ENCODE data around the gene CD200R1L. TPM values are rescaled to one million over a fixed set of nuclear protein-coding genes. Genes with fewer than 3 reads are reported as not detected.
"Not testable (repeated sequence)": the region's sequence is repeated elsewhere in the genome, so short reads cannot be mapped to it uniquely, and the experiment has no call there.

CD200R1L gene
- total RNA-seq, 2 experiments from 2014 or later: not detected

DNA sequence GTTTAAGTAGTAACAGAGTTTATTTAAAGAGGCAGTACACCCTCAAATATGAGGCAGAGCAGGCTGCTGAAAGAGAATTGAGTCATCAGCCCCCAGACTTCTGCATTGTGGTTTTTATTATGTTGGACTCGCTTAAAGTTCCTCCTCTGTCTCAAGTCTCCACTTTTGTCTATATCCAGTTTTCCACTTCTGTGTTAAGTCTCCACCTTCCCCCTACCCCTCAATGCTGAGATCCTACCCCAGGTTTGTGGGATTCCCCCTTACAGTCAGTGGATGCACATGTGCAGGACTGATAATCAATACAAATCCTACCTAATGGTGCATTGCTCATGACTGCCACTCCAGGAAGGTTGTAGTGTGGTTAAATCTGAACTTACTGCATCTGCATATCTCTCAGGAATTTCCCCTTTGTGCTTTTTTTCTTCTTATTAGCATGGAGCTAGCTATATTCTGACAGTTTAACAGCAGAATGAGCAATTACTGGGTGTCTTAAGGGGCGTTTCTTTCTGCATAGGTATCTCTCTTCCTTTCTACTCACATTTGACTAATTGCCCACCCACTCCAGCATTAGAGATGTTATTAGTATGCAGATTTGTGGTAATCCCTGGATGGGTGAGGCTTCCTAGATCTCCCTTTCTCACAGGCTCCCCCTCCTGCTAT, 11.9 kb upstream of the CD200R1L start:
- Mint-ChIP-seq H3K9me3 (ENCODE audit: low read depth) (peaks cover 12% of the 10 kb centered on the region), H3K36me3 (ENCODE audit: low read depth) (no peaks in the 10 kb centered on the region), H3K4me3 (no peak overlapping the region), H3K27ac (peak overlapping the region; percentile 45), H3K4me1 (peaks cover 25% of the 10 kb centered on the region), H3K27me3 (no peaks in the 10 kb centered on the region)
- intact Hi-C loops (cut with DNase I, micrococcal nuclease): loop anchor here (1.0 to 5.0 kb wide), 2 partner anchors 114 to 115 kb away; no protein-coding TSS in a partner anchor
- CTCF ChIA-PET: interaction anchor here (1.6 kb wide), 1 partner anchor 124 kb away, joined by 4 read pairs; no protein-coding TSS in a partner anchor
- POLR2A ChIA-PET: no interaction called here
- ATAC-seq (peak; percentile 95), DNase-seq (peak; percentile 20)

DNA sequence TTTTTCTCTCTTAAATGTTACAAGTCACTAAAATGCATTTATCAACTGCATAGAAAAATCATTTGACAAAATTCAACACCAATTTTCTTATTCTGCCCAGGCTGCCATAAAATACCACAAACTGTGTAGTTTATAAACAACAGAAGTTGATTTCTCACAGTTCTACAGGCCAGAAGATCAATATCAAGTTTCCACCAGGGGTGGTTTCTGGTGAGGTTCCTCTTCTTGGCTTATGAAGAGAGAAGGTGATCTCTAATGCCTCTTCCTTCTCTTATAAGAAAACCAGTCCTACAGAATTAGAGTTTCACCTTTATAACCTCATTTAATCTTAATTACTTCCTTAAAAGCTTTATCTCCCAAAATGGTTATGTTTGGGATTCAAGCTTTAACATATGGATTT, 10.9 kb upstream of the CD200R1L start:
- H3K4me3 Mint-ChIP-seq: no peak overlapping the region
- peaks cover 16% of the 10 kb centered on the region for H3K9me3 Mint-ChIP-seq (ENCODE audit: low read depth)
- ChIA-PET POLR2A (no interaction called here), CTCF (interaction anchor here (1.6 kb wide), 1 partner anchor 123 kb away, joined by 4 read pairs; no protein-coding TSS in a partner anchor)
- H3K36me3 Mint-ChIP-seq (ENCODE audit: low read depth): no peaks in the 10 kb centered on the region
- no peak overlapping the region for H3K27ac Mint-ChIP-seq
- intact Hi-C loops (cut with DNase I, micrococcal nuclease): loop anchor here in 1 of 2 experiments (5.0 kb wide), 1 partner anchor 115 kb away; no protein-coding TSS in a partner anchor
- H3K27me3 Mint-ChIP-seq: no peaks in the 10 kb centered on the region
- no peak for ATAC-seq
- no peak for DNase-seq
- H3K4me1 Mint-ChIP-seq: peaks cover 25% of the 10 kb centered on the region

DNA sequence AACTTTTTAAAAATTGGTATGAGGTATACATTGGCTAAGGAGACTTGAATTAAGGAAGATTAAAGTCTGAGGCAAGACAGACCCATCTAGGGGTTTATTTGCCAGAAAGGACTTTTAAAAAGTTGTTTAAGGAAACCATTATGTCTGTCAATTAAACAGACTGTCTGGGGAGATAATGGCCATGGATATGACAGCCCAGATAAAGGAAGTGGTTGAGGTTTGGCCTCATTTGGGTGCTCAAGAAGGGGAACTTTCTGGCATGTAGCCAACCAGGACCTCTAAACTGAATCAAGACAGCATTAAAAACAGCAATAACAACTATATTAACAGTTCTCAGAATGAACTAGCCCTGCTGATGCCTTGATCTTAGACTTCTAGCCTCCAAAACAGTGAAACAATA, 9.9 kb upstream of the CD200R1L start:
- intact Hi-C loops (cut with DNase I, micrococcal nuclease): loop anchor here in 1 of 2 experiments (5.0 kb wide), 1 partner anchor 116 kb away; no protein-coding TSS in a partner anchor
- H3K27me3 Mint-ChIP-seq: no peaks in the 10 kb centered on the region
- no peak overlapping the region for H3K4me3 Mint-ChIP-seq
- peaks cover 25% of the 10 kb centered on the region for H3K4me1 Mint-ChIP-seq
- DNase-seq (no peak), ATAC-seq (no peak)
- ChIA-PET CTCF (no interaction called here), POLR2A (no interaction called here)
- no peak overlapping the region for H3K27ac Mint-ChIP-seq
- H3K9me3 Mint-ChIP-seq (ENCODE audit: low read depth): peaks cover 26% of the 10 kb centered on the region
- H3K36me3 Mint-ChIP-seq (ENCODE audit: low read depth): peaks cover 5% of the 10 kb centered on the region

DNA sequence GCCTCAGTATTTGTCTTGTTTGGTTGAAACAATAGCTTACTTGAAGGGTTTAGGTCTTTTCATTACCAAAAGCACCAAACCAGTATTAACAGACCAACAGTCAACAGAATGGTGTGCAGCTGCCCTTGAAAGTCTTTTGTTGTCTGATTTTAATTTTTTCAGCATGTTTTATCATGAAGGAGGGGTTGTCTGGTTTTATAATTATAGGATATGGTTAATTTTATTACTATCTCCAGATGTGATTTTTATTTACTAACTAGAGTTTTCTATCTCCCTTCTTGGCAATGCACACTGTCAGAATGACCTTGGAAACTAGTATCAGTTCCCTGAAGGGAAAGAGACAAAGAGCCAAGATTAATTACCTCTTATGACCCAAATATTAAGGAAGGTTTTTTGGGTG, 9.2 kb upstream of the CD200R1L start:
- Mint-ChIP-seq H3K4me1 (peaks cover 25% of the 10 kb centered on the region), H3K27me3 (no peaks in the 10 kb centered on the region), H3K36me3 (ENCODE audit: low read depth) (peaks cover 5% of the 10 kb centered on the region), H3K27ac (no peak overlapping the region), H3K4me3 (no peak overlapping the region), H3K9me3 (ENCODE audit: low read depth) (peaks cover 28% of the 10 kb centered on the region)
- ChIA-PET POLR2A (no interaction called here), CTCF (no interaction called here)
- intact Hi-C loops (cut with DNase I, micrococcal nuclease): loop anchor here in 1 of 2 experiments (5.0 kb wide), 1 partner anchor 116 kb away; no protein-coding TSS in a partner anchor
- no peak for DNase-seq
- no peak for ATAC-seq

DNA sequence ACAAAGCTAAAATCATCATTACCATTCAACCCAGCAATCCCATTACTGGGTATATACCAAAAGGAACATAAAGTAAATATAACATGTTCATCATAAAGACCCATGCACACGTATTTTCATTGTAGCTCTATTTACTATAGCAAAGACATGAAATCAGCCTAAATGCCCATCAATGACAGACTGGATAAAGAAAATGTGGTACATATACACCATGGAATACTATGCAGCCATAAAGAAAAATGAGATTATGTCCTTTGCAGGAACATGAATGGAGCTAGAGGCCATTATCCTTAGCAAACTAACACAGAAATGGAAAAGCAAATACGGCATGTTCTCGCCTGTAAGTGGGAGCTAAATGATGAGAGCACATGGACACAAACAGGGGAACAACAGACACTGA, 8.4 kb upstream of the CD200R1L start:
- H3K36me3 Mint-ChIP-seq (ENCODE audit: low read depth); H3K27me3 Mint-ChIP-seq; H3K27ac Mint-ChIP-seq; DNase-seq; CTCF ChIA-PET; POLR2A ChIA-PET; H3K4me3 Mint-ChIP-seq; ATAC-seq: not testable (repeated sequence)
- H3K4me1 Mint-ChIP-seq: peaks cover 25% of the 10 kb centered on the region
- intact Hi-C loops (cut with DNase I, micrococcal nuclease): loop anchor here in 1 of 2 experiments (5.0 kb wide), 1 partner anchor 117 kb away; no protein-coding TSS in a partner anchor
- peaks cover 30% of the 10 kb centered on the region for H3K9me3 Mint-ChIP-seq (ENCODE audit: low read depth)

DNA sequence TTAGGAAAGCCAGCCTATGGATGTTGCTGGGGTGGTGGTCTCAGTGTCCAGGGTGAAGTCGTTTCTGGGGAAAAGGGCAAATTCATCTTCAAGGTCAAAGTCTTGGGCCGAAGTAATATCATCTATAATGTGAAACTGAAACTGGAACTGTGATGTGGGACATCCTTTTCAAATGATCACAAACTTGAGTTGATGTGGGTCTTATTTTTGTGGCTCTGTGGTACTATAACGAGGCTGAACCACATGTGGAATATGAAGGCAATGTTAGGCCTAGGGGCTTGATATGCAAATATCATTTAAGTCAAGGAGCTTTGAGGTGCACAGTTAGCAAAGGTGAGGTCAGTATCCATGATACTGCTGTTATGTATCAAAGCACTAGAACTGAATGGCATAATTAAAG, 1.5 kb upstream of the CD200R1L start:
- ChIA-PET CTCF (interaction anchor here (0.6 to 0.8 kb wide), 2 partner anchors 131 to 205 kb away, joined by 3 read pairs; no protein-coding TSS in a partner anchor), POLR2A (no interaction called here)
- intact Hi-C loops (cut with DNase I, micrococcal nuclease): no loop called here
- Mint-ChIP-seq H3K36me3 (ENCODE audit: low read depth) (peaks cover 5% of the 10 kb centered on the region), H3K4me3 (no peak overlapping the region), H3K4me1 (peaks cover 18% of the 10 kb centered on the region), H3K27me3 (no peaks in the 10 kb centered on the region), H3K27ac (peak overlapping the region; percentile 32), H3K9me3 (ENCODE audit: low read depth) (peaks cover 26% of the 10 kb centered on the region)
- DNase-seq (no peak), ATAC-seq (no peak)

DNA sequence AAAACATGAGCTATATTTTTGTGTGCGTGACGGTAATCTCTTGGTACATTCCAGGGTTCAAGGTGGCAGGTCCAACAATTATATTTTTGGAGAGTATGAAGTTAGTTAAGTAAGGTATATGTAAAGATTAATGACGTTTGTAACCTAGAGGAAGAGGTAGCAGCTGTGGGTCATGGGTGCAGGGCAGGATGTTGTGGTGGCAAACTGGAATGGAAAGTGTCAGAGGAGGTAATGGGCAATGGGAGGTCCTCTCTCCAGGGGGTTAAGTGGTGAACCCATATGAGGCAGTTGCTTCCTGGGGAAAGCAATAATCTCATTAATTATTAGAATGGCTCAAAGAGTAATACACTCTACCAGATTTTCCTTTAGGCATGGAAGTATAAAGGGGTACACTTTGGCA, 1.0 kb upstream of the CD200R1L start:
- Mint-ChIP-seq H3K4me1 (peaks cover 18% of the 10 kb centered on the region), H3K36me3 (ENCODE audit: low read depth) (peaks cover 5% of the 10 kb centered on the region), H3K27ac (peak overlapping the region; percentile 22), H3K27me3 (no peaks in the 10 kb centered on the region), H3K4me3 (no peak overlapping the region), H3K9me3 (ENCODE audit: low read depth) (peaks cover 23% of the 10 kb centered on the region)
- intact Hi-C loops (cut with DNase I, micrococcal nuclease): no loop called here
- POLR2A ChIA-PET: no interaction called here
- ATAC-seq (peak; percentile 51), DNase-seq (peak; percentile 29)
- CTCF ChIA-PET: interaction anchor here (0.6 to 0.8 kb wide), 2 partner anchors 132 to 205 kb away, joined by 3 read pairs; no protein-coding TSS in a partner anchor

DNA sequence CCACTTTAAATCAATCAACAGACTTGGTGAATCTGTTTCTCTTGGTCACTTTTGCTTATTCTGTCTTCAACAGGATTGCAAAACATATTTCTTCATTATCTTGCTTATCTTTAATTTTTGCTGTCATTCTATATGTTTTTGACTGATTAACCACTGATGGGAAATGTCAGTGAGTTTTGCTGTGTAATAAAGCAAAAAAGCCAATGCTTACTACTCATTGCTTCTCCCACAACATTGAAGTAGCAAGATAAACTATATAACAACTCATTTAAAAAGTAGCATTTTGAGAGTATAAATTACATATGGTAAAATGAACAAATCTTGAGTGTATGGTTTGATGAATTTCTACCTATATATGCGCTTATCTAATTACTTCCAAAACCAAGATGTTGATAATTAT, 892 bp downstream of the CD200R1L start:
- CTCF ChIA-PET: interaction anchor here (1.6 kb wide), 1 partner anchor 111 kb away, joined by 5 read pairs; no protein-coding TSS in a partner anchor
- Mint-ChIP-seq H3K27ac (no peak overlapping the region), H3K36me3 (ENCODE audit: low read depth) (no peaks in the 10 kb centered on the region), H3K27me3 (no peaks in the 10 kb centered on the region), H3K9me3 (ENCODE audit: low read depth) (peaks cover 14% of the 10 kb centered on the region), H3K4me1 (peaks cover 18% of the 10 kb centered on the region), H3K4me3 (no peak overlapping the region)
- POLR2A ChIA-PET: no interaction called here
- DNase-seq (no peak), ATAC-seq (no peak)
- intact Hi-C loops (cut with DNase I, micrococcal nuclease): no loop called here

DNA sequence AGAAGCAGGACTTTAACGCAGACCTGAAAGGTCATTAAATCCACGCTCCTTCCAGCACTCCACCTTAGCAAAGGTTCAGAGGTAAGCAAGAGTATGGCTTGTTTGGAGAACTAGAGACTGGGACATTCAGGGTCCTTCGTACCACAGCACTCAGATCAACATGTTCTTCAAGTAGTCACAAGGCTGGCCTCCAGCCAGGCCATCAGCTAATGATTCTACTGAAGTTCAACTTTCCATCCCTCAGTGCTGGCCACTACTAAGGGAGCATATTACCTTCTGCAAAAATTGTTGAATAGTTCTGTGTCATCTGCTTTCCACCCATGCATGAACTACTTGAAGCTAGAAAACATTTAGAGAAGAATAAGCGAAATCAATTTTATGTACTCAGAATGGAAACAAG, 17.6 kb downstream of the CD200R1L start:
- intact Hi-C loops (cut with DNase I, micrococcal nuclease): no loop called here
- ATAC-seq: no peak
- POLR2A ChIA-PET: no interaction called here

DNA sequence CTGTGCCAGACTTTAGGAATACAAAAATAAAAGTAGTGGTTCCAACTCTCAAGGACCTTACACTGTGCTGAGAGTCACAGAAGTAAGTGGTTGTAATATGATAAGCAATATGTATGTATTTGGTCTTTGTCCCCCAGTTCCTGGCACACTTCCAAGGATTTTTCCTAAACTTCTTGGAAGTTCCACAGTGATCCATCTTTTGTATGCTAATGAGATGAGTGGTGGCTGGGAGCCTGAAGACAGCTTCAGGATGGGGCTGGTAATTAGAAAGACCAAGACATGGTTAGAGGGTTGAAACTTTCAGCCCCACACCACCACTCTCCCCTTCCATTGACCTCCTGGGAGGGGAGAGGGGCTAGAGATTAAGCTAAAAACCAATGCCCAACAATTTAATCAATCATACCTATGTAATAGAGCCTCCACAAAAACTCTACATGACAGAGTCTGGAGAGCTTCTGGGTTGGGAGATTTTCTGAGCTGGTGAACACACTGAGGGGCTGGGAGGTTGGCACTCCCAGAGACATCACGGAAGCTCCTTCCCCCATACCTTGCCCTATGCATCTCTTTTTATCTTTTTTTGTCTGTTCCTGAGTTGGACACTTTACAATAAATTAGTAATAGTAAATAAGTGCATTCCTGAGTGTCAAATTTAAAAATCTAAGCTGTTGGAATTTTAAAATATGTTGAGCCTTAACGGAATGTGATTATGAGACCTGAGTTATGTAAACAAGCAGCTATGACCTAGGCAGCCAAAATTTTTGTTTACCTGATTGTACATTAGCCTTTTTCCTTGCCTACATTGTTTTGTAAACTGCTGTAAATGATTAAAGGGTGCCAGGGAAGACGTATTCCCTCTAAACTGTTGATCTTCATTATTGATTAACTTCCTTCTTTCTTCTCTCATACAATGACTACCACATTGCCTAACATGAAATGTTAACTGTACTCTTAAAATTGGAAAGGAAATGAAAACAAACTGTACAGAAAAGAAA, 24.3 kb downstream of the CD200R1L start:
- no peak for ATAC-seq
- Mint-ChIP-seq H3K36me3 (ENCODE audit: low read depth) (no peaks in the 10 kb centered on the region), H3K4me3 (no peak overlapping the region), H3K9me3 (ENCODE audit: low read depth) (no peaks in the 10 kb centered on the region), H3K4me1 (no peaks in the 10 kb centered on the region), H3K27me3 (no peaks in the 10 kb centered on the region), H3K27ac (no peak overlapping the region)
- no peak for DNase-seq
- POLR2A ChIA-PET: no interaction called here
- CTCF ChIA-PET: interaction anchor here (0.6 to 1.7 kb wide), 4 partner anchors 9 to 1741 kb away, joined by 3 to 6 read pairs (median 3); no protein-coding TSS in a partner anchor
- intact Hi-C loops (cut with DNase I, micrococcal nuclease): no loop called here

More for the DNA sequence above, 17.6 kb downstream of the CD200R1L start:
- no peaks in the 10 kb centered on the region for H3K9me3 Mint-ChIP-seq (ENCODE audit: low read depth)
- no peak overlapping the region for H3K27ac Mint-ChIP-seq
- H3K4me3 Mint-ChIP-seq: no peak overlapping the region
- no peak for DNase-seq
- H3K27me3 Mint-ChIP-seq: no peaks in the 10 kb centered on the region
- H3K4me1 Mint-ChIP-seq: no peaks in the 10 kb centered on the region
- CTCF ChIA-PET: no interaction called here
- H3K36me3 Mint-ChIP-seq (ENCODE audit: low read depth): no peaks in the 10 kb centered on the region

DNA sequence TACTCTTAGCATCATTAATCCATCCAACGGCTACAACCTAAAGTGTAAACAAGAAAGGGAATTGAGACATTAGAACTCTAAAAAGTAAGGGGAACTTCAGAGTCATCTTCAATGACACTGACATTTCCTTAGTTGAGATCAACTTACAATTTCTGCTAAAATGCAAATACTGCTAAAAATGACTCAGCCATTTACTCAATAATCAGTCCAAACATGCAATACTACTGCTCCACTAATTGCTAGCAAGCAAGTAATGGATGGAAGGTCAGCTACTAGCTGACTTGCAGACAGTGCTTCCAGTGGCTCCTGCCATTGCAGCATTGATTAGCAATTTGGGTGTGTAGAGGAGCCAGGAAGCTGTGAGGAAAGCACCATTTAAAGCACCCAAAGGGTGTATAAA, 28.4 kb downstream of the CD200R1L start:
- Mint-ChIP-seq H3K27me3 (no peaks in the 10 kb centered on the region), H3K36me3 (ENCODE audit: low read depth) (no peaks in the 10 kb centered on the region), H3K9me3 (ENCODE audit: low read depth) (no peaks in the 10 kb centered on the region), H3K27ac (no peak overlapping the region), H3K4me1 (peaks cover 6% of the 10 kb centered on the region), H3K4me3 (no peak overlapping the region)
- ChIA-PET CTCF (no interaction called here), POLR2A (no interaction called here)
- ATAC-seq (no peak), DNase-seq (no peak)
- intact Hi-C loops (cut with DNase I, micrococcal nuclease): no loop called here

Data from activated CD4-positive, alpha-beta T cell treated with anti-CD3 and anti-CD28 coated beads for 36 hours (primary cell).